ENCODE data around the gene NFKBIA. TPM values are rescaled to one million over a fixed set of nuclear protein-coding genes. Genes with fewer than 3 reads are reported as not detected.
"Not testable (repeated sequence)": the region's sequence is repeated elsewhere in the genome, so short reads cannot be mapped to it uniquely, and the experiment has no call there.

The NFKBIA gene
- polyA plus RNA-seq, 4 donors: 49.1 to 128 (median 65.2) TPM

GRCh38 chr14:35369701-35370191 lies 34.8 kb downstream of the NFKBIA start:
- DNase-seq (ENCODE audit: low read depth in 4 of 4, low spot score in 3 of 4): no peak

- DNase-seq (ENCODE audit: low read depth in 4 of 4, low spot score in 3 of 4): no peak
These were observed 35.8 kb downstream of the NFKBIA start for GRCh38 chr14:35368583-35369392.

GRCh38 chr14:35368139-35368460 lies 36.4 kb downstream of the NFKBIA start:
- no peak for DNase-seq (ENCODE audit: low read depth in 4 of 4, low spot score in 3 of 4)

GRCh38 chr14:35367056-35367372 lies 37.5 kb downstream of the NFKBIA start:
- DNase-seq (ENCODE audit: low read depth in 4 of 4, low spot score in 3 of 4): no peak

- no peak for DNase-seq (ENCODE audit: low read depth in 4 of 4, low spot score in 3 of 4)
These were observed 38.0 kb downstream of the NFKBIA start for GRCh38 chr14:35366521-35366976.

GRCh38 chr14:35366056-35366451 lies 38.5 kb downstream of the NFKBIA start:
- DNase-seq (ENCODE audit: low read depth in 4 of 4, low spot score in 3 of 4): no peak

GRCh38 chr14:35365130-35366055 lies 39.2 kb downstream of the NFKBIA start:
- DNase-seq (ENCODE audit: low read depth in 4 of 4, low spot score in 3 of 4): no peak

GRCh38 chr14:35362911-35363374 lies 41.6 kb downstream of the NFKBIA start:
- DNase-seq (ENCODE audit: low read depth in 4 of 4, low spot score in 3 of 4): no peak

- DNase-seq (ENCODE audit: low read depth in 4 of 4, low spot score in 3 of 4): no peak
These were observed 42.1 kb downstream of the NFKBIA start for GRCh38 chr14:35362450-35362849.

GRCh38 chr14:35361141-35361480 lies 43.4 kb downstream of the NFKBIA start:
- no peak for DNase-seq (ENCODE audit: low read depth in 4 of 4, low spot score in 3 of 4)

GRCh38 chr14:35359655-35360054 lies 44.9 kb downstream of the NFKBIA start:
- not testable (repeated sequence) for DNase-seq (ENCODE audit: low read depth in 4 of 4, low spot score in 3 of 4)

GRCh38 chr14:35355981-35356841 lies 48.3 kb downstream of the NFKBIA start:
- no peak for DNase-seq (ENCODE audit: low read depth in 4 of 4, low spot score in 3 of 4)

GRCh38 chr14:35355235-35355634 lies 49.3 kb downstream of the NFKBIA start:
- not testable (repeated sequence) for DNase-seq (ENCODE audit: low read depth in 4 of 4, low spot score in 3 of 4)

GRCh38 chr14:35353409-35354172 lies 51.0 kb downstream of the NFKBIA start:
- DNase-seq (ENCODE audit: low read depth in 4 of 4, low spot score in 3 of 4): no peak

GRCh38 chr14:35352274-35353233 lies 52.0 kb downstream of the NFKBIA start:
- no peak for DNase-seq (ENCODE audit: low read depth in 4 of 4, low spot score in 3 of 4)

- DNase-seq (ENCODE audit: low read depth in 4 of 4, low spot score in 3 of 4): no peak
These were observed 52.7 kb downstream of the NFKBIA start for GRCh38 chr14:35351897-35352273.
